Measurements from ENCODE around the gene PPP1R37. TPM values are rescaled to one million over a fixed set of nuclear protein-coding genes. Genes with fewer than 3 reads are reported as not detected.

Gene PPP1R37
- total and polyA plus RNA-seq, 2 of the 13 experiments (the other 11 are each of a cell fraction or from before 2014, with no cell fraction given), result 9.0 to 14.3 TPM

GRCh38 chr19:45075301-45076028 is 17.5 kb upstream of the PPP1R37 start (continued):
- TF ChIP-seq ZNF740 (CRISPR knock-in tag; IDR thresholded peaks at IDR 0.05) (peak; percentile 28; the same call in 1 of the 2 replicates), NFE2L1 (CRISPR knock-in tag; IDR thresholded peaks at IDR 0.05; ENCODE audit: borderline replicate concordance) (no peak), KLF13 (CRISPR knock-in tag; IDR thresholded peaks at IDR 0.05) (peak; percentile 32; the same call in 1 of the 2 replicates), ZNF12 (CRISPR knock-in tag; IDR thresholded peaks at IDR 0.05) (no peak), PRDM10 (CRISPR knock-in tag; IDR thresholded peaks at IDR 0.05; ENCODE audit: low read depth) (no peak), TEF (CRISPR knock-in tag; IDR thresholded peaks at IDR 0.05) (no peak), ZNF296 (CRISPR knock-in tag; conservative IDR thresholded peaks at IDR 0.05) (peak; percentile 33; the same call in 1 of the 2 replicates), TRIM22 (IDR thresholded peaks at IDR 0.05) (no peak), ESRRA (CRISPR knock-in tag; IDR thresholded peaks at IDR 0.05; ENCODE audit: low read depth) (no peak), ARNTL (CRISPR knock-in tag; IDR thresholded peaks at IDR 0.05) (no peak), CCDC6 (CRISPR knock-in tag; IDR thresholded peaks at IDR 0.05) (no peak), MTF1 (CRISPR knock-in tag; IDR thresholded peaks at IDR 0.05) (no peak), MEIS2 (CRISPR knock-in tag; IDR thresholded peaks at IDR 0.05) (no peak), BATF2 (CRISPR knock-in tag; IDR thresholded peaks at IDR 0.05) (no peak), SPEN (CRISPR knock-in tag; IDR thresholded peaks at IDR 0.05; ENCODE audit: low read depth) (no peak), ZBTB39 (CRISPR knock-in tag; IDR thresholded peaks at IDR 0.05) (no peak), ZNF616 (CRISPR knock-in tag; IDR thresholded peaks at IDR 0.05; ENCODE audit: low read depth) (no peak), HOMEZ (CRISPR knock-in tag; IDR thresholded peaks at IDR 0.05; ENCODE audit: low read depth) (no peak), RXRA (CRISPR knock-in tag; IDR thresholded peaks at IDR 0.05) (no peak; the same call in 1 of the 2 replicates)

Data from HepG2 (cell line).